GM06990 (cell line): ENCODE measurements around the gene HEATR5B.

Source experiments
- DNase-seq: peaks from one replicate; pipeline ENCODE4 v3.0.0-alpha.2; 2011; ENCODE audit not compliant: insufficient read length; ENCODE audit errors: extremely low read depth
- H3K27me3 ChIP-seq: replicated peaks from 2 replicates; pipeline ENCODE4 v1.6.0; 2011; ENCODE audit warnings: low read length; ENCODE audit not compliant: control insufficient read depth, insufficient read depth
- H3K36me3 ChIP-seq: 2 replicates; pipeline ENCODE4 v1.5.1; 2011; ENCODE audit warnings: low read length; ENCODE audit not compliant: control insufficient read depth, insufficient read depth
- H3K4me3 ChIP-seq: replicated peaks from 2 replicates; pipeline ENCODE4 v1.5.1; 2011; ENCODE audit warnings: low read depth, mild to moderate bottlenecking, control low read depth, low read length
- CTCF ChIP-seq: IDR thresholded peaks from 2 replicates; pipeline ENCODE4 v1.5.1; 2011; ENCODE audit warnings: low read length, control low read depth, mild to moderate bottlenecking, inconsistent platforms; ENCODE audit not compliant: insufficient read depth, poor library complexity, severe bottlenecking

The HEATR5B gene

GRCh38 chr2:37085731-37086147 is 1.6 kb upstream of the HEATR5B start:
- no peak for DNase-seq
- TF ChIP-seq CTCF, result no peak
- Histone ChIP-seq H3K27me3 (no peaks in the 10 kb centered on the region), H3K4me3 (peak overlapping the region; percentile 97; the same call in 1 of the 2 replicates), H3K36me3 (peaks cover 2% of the 10 kb centered on the region)

GRCh38 chr2:37084797-37085196 is 625 bp upstream of the HEATR5B start:
- peaks cover 2% of the 10 kb centered on the region for H3K36me3 ChIP-seq
- peak overlapping the region; percentile 97 for H3K4me3 ChIP-seq
- no peaks in the 10 kb centered on the region for H3K27me3 ChIP-seq
- no peak for DNase-seq
- no peak for TF ChIP-seq CTCF

GRCh38 chr2:37080689-37081088 is 3.5 kb downstream of the HEATR5B start:
- no peak for TF ChIP-seq CTCF
- no peaks in the 10 kb centered on the region for H3K27me3 ChIP-seq
- no peak overlapping the region for H3K4me3 ChIP-seq
- no peak for DNase-seq
- H3K36me3 ChIP-seq, result peaks cover 2% of the 10 kb centered on the region

- no peak for TF ChIP-seq CTCF
- peaks cover 2% of the 10 kb centered on the region for H3K36me3 ChIP-seq
- no peaks in the 10 kb centered on the region for H3K27me3 ChIP-seq
- no peak overlapping the region for H3K4me3 ChIP-seq
- DNase-seq, result no peak
These were observed 3.9 kb downstream of the HEATR5B start for GRCh38 chr2:37080266-37080665.

- no peak for DNase-seq
- peaks cover 4% of the 10 kb centered on the region for H3K36me3 ChIP-seq
- no peaks in the 10 kb centered on the region for H3K27me3 ChIP-seq
- no peak for TF ChIP-seq CTCF
- no peak overlapping the region for H3K4me3 ChIP-seq
These were observed 13.2 kb downstream of the HEATR5B start for GRCh38 chr2:37070931-37071330.

- no peak for TF ChIP-seq CTCF
- no peak overlapping the region for H3K4me3 ChIP-seq
- peaks cover 7% of the 10 kb centered on the region for H3K36me3 ChIP-seq
- DNase-seq, result no peak
- H3K27me3 ChIP-seq, result no peaks in the 10 kb centered on the region
These were observed 15.5 kb downstream of the HEATR5B start for GRCh38 chr2:37068686-37069085.
